Endothelial cell (in vitro differentiated cells): Measurements from ENCODE around the gene ZFP57. TPM values are rescaled to one million over a fixed set of nuclear protein-coding genes. Genes with fewer than 3 reads are reported as not detected.

Experiments
- DNase-seq: peaks from one replicate; pipeline ENCODE4 v3.0.0; 2021; ENCODE audit warnings: low spot score
- H3K27ac Mint-ChIP-seq: one replicate; pipeline ENCODE4 v1.8.0; 2021; ENCODE audit warnings: mixed read lengths, inconsistent platforms; ENCODE audit not compliant: unreplicated experiment
- H3K27me3 Mint-ChIP-seq: one replicate; pipeline ENCODE4 v1.8.0; 2021; ENCODE audit warnings: mild to moderate bottlenecking, moderate library complexity, mixed read lengths, inconsistent platforms; ENCODE audit not compliant: unreplicated experiment
- H3K36me3 Mint-ChIP-seq: one replicate; pipeline ENCODE4 v1.8.0; 2021; ENCODE audit warnings: mild to moderate bottlenecking, low read depth, mixed read lengths, inconsistent platforms; ENCODE audit not compliant: unreplicated experiment
- H3K4me1 Mint-ChIP-seq: one replicate; pipeline ENCODE4 v1.8.0; 2021; ENCODE audit warnings: mild to moderate bottlenecking, mixed read lengths, inconsistent platforms; ENCODE audit not compliant: unreplicated experiment
- H3K4me3 Mint-ChIP-seq: one replicate; pipeline ENCODE4 v1.8.0; 2021; ENCODE audit warnings: mild to moderate bottlenecking, mixed read lengths, inconsistent platforms; ENCODE audit not compliant: unreplicated experiment
- H3K9me3 Mint-ChIP-seq: one replicate; pipeline ENCODE4 v1.8.0; 2021; ENCODE audit warnings: mixed read lengths, inconsistent platforms; ENCODE audit not compliant: unreplicated experiment
- CTCF ChIP-seq: fragments of 200-600 bp; sonication (generic); IDR thresholded peaks from one replicate; pipeline ENCODE4 v1.5.0; 2021; ENCODE audit warnings: antibody characterized with exemption; ENCODE audit not compliant: unreplicated experiment
- total RNA-seq: library from RNA; stranded (reverse); fragmentation: NEBNext Ultra II Directional; extraction: Animal tissue kit (Norgen Biotek cat#: 25700); gene quantifications from one replicate; pipeline ENCODE4 v1.2.1, GENCODE V29; 2021; ENCODE audit not compliant: unreplicated experiment

ZFP57 gene
- total RNA-seq, 1 donor from 2014 or later: 1.0 TPM

- Mint-ChIP-seq H3K9me3 (no peaks in the 10 kb centered on the region), H3K4me3 (peak overlapping the region; percentile 91)
- peak; percentile 86 for TF ChIP-seq CTCF
Measured at GRCh38 chr6:29649701-29650673, 31.0 kb downstream of the ZFP57 start.

DNA sequence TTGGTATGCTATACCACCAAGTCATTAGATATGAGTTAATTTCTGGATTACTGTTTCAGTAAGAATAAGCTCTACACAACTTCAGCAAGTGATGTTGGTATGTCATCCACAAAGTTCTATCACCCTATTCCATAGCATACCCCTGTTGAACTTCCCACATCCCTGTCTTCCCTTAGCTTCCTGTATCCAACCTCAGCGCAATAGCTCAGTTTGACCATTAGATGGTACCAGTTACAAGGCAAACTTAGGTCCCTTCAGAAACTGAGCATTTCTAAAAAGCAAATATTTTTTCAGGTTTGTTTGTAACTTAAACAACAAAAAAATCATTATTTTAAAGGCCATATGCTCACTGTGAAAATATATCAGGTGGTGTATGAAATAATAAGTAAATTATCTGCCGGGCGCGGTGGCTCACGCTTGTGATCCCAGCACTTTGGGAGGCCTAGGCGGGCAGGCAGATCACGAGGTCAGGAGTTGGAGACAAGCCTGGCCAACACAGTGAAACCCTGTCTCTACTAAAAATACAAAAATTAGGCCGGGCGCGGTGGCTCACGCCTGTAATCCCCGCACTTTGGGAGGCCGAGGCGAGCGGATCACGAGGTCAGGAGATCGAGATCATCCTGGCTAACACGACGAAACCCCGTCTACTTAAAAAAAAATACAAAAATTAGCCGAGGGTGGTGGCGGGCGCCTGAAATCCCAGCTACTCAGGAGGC lies 32.9 kb downstream of the ZFP57 start:
- Mint-ChIP-seq H3K36me3 (no peaks in the 10 kb centered on the region), H3K4me3 (no peak overlapping the region), H3K4me1 (peaks cover 3% of the 10 kb centered on the region), H3K9me3 (no peaks in the 10 kb centered on the region), H3K27ac (no peak overlapping the region), H3K27me3 (peaks cover 1% of the 10 kb centered on the region)
- no peak for TF ChIP-seq CTCF
- no peak for DNase-seq

More at GRCh38 chr6:29649701-29650673, 31.0 kb downstream of the ZFP57 start:
- H3K36me3 Mint-ChIP-seq: no peaks in the 10 kb centered on the region
- peak overlapping the region; percentile 81 for H3K27ac Mint-ChIP-seq
- H3K27me3 Mint-ChIP-seq: peaks cover 3% of the 10 kb centered on the region
- peaks cover 3% of the 10 kb centered on the region for H3K4me1 Mint-ChIP-seq
- DNase-seq: peak; percentile 98

DNA sequence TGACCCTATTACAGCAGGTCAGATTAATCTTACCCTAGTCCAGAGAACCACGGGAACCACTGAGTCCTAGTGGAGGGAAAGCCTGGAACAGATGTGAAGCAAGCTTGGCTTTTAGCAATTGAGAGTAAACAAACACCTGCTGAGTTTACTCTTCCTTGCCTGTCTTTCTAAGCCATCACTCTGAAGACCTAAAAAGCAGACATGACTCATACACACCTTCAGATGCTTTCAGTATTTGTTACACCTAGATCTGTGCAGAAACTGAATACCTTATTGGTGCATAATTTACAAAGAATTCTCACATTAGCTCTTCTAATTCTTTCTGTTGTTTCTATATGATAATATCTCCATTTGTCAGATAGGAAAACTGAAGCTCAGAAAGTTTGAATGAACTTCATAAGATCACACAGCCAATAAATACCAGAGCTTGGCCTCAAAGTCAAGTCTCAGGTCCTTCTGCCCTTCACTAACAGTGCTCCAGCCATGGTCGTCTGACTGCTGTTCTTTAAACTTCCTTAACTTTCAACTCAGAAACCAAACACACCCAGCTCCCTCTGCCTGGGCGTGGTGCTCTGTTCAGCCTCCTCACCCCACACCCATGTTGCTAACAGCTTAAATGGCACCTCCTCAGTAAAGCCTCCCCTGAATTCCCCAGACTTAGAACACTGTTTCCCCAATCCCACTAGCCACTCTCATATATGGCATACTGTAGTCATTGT lies 39.4 kb downstream of the ZFP57 start:
- DNase-seq: no peak
- no peak overlapping the region for H3K4me3 Mint-ChIP-seq
- H3K4me1 Mint-ChIP-seq: peaks cover 5% of the 10 kb centered on the region
- H3K27ac Mint-ChIP-seq: no peak overlapping the region
- H3K36me3 Mint-ChIP-seq: no peaks in the 10 kb centered on the region
- H3K27me3 Mint-ChIP-seq: no peaks in the 10 kb centered on the region
- H3K9me3 Mint-ChIP-seq: no peaks in the 10 kb centered on the region
- TF ChIP-seq CTCF: no peak

GRCh38 chr6:29637247-29637646 lies 43.7 kb downstream of the ZFP57 start:
- no peaks in the 10 kb centered on the region for H3K9me3 Mint-ChIP-seq
- H3K4me1 Mint-ChIP-seq: peaks cover 14% of the 10 kb centered on the region
- DNase-seq: no peak
- H3K4me3 Mint-ChIP-seq: no peak overlapping the region
- H3K27ac Mint-ChIP-seq: no peak overlapping the region
- no peak for TF ChIP-seq CTCF
- H3K36me3 Mint-ChIP-seq: no peaks in the 10 kb centered on the region
- H3K27me3 Mint-ChIP-seq: no peaks in the 10 kb centered on the region
